Measurements from ENCODE around the gene SLCO4A1. TPM values are rescaled to one million over a fixed set of nuclear protein-coding genes. Genes with fewer than 3 reads are reported as not detected.

SLCO4A1 gene
- total and polyA plus RNA-seq, 2 experiments from 2014 or later = 0.15 to 1.0 TPM

DNA sequence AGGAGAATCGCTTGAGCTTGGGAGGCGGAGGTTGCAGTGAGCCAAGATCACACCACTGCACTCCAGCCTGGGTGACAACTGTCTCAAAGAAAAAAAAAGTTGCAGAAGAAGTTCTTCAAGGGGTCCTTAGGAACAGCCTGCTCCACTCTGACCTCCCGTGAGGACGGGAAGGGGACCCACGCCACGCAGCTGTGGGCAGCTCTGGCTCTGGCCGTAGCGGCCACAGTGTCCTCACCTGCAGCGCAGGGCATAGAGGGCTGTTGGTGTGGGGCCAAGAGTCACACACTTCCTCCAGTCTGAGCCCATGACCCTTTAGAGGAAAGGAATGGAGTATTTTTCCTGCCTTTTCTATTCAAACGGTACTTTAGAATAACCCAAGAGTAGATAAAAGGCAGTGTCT, 71.7 kb downstream of the SLCO4A1 start:
- H3K4me3 ChIP-seq = no peak overlapping the region
- peaks cover 47% of the 10 kb centered on the region for H3K27me3 ChIP-seq
- H3K36me3 ChIP-seq = no peaks in the 10 kb centered on the region
- H3K4me1 ChIP-seq (ENCODE audit: low read depth) = no peaks in the 10 kb centered on the region
- no peak for DNase-seq (ENCODE audit: low read depth in 1 of 2, low spot score in 1 of 2)
- H3K9me3 ChIP-seq (ENCODE audit: low read depth) = no peaks in the 10 kb centered on the region
- TF ChIP-seq, protein P1, sequence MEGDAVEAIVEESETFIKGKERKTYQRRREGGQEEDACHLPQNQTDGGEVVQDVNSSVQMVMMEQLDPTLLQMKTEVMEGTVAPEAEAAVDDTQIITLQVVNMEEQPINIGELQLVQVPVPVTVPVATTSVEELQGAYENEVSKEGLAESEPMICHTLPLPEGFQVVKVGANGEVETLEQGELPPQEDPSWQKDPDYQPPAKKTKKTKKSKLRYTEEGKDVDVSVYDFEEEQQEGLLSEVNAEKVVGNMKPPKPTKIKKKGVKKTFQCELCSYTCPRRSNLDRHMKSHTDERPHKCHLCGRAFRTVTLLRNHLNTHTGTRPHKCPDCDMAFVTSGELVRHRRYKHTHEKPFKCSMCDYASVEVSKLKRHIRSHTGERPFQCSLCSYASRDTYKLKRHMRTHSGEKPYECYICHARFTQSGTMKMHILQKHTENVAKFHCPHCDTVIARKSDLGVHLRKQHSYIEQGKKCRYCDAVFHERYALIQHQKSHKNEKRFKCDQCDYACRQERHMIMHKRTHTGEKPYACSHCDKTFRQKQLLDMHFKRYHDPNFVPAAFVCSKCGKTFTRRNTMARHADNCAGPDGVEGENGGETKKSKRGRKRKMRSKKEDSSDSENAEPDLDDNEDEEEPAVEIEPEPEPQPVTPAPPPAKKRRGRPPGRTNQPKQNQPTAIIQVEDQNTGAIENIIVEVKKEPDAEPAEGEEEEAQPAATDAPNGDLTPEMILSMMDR (IDR thresholded peaks at IDR 0.05; ENCODE audit: low read depth, low read length) = no peak
- H3K27ac ChIP-seq = no peak overlapping the region

DNA sequence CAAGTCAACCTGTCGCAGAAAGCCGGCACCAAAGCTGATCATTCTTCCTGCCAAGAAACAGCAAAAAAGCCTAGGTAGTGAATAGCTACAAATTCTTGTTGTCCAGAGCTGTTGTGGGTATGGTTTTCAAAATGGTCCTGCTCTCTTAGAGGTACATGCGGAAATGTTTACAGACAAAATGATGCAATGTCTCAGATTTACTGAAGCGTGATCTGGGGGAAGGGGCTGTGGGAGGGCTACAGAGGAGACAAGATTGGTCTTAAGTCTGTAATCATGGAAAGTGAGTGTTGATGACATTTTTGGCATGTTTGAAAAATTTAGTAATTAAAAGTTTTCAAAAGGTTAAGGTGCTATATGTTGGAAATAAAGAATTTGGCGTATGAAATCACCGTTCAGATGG, 72.5 kb downstream of the SLCO4A1 start:
- Histone ChIP-seq H3K27ac (no peak overlapping the region), H3K4me1 (ENCODE audit: low read depth) (no peaks in the 10 kb centered on the region), H3K27me3 (peaks cover 39% of the 10 kb centered on the region), H3K36me3 (no peaks in the 10 kb centered on the region), H3K4me3 (no peak overlapping the region), H3K9me3 (ENCODE audit: low read depth) (no peaks in the 10 kb centered on the region)
- DNase-seq (ENCODE audit: low read depth in 1 of 2, low spot score in 1 of 2) = no peak
- TF ChIP-seq, protein P1 (IDR thresholded peaks at IDR 0.05; ENCODE audit: low read depth, low read length) = no peak

GRCh38 chr20:62715201-62715600, 72.9 kb downstream of the SLCO4A1 start:
- H3K27ac ChIP-seq = no peak overlapping the region

DNA sequence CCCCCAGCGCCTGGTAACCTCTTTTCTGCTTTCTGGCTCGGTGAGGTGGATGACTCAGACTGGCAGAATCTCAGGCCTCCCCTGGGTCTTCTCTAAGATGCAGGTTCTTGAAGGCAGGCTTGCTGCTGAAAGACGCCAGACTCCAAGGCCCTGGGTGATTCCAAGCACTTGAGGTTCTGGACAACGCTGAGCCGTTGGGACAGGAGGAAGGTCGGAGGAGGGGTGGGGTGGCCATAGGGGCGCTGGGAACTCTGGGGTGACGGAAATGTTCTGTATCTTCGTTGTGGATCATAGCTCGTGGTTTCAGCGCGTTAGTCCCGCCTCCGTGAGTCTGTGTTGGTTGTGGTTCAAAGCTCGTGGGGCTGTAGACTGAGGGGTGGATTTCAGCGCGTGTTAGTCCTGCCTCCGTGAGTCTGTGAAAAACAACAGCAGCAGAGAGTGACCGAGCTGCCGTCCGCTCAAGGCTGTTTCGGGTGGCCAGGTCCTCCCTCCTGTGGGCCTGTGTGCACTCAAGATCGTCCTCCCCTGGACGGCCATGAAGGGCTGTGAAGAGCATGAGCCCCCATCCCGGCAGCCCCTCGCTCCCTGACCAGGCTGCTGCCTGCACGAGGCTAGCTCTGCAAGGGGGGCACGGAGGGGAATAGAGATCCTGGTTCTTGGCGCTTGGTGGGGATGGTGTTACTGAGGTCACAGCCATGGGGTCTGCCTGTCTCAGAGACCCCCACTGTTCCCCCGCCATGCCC, 74.1 kb downstream of the SLCO4A1 start:
- TF ChIP-seq, protein P1 (IDR thresholded peaks at IDR 0.05; ENCODE audit: low read depth, low read length) = no peak
- H3K4me1 ChIP-seq (ENCODE audit: low read depth) = no peaks in the 10 kb centered on the region
- no peak for DNase-seq (ENCODE audit: low read depth in 1 of 2, low spot score in 1 of 2)
- H3K4me3 ChIP-seq = no peak overlapping the region
- no peaks in the 10 kb centered on the region for H3K36me3 ChIP-seq
- no peaks in the 10 kb centered on the region for H3K9me3 ChIP-seq (ENCODE audit: low read depth)
- H3K27ac ChIP-seq = no peak overlapping the region
- H3K27me3 ChIP-seq = peaks cover 24% of the 10 kb centered on the region

More at GRCh38 chr20:62715201-62715600, 72.9 kb downstream of the SLCO4A1 start:
- DNase-seq (ENCODE audit: low read depth in 1 of 2, low spot score in 1 of 2) = no peak
- peaks cover 35% of the 10 kb centered on the region for H3K27me3 ChIP-seq
- H3K9me3 ChIP-seq (ENCODE audit: low read depth) = no peaks in the 10 kb centered on the region
- no peaks in the 10 kb centered on the region for H3K4me1 ChIP-seq (ENCODE audit: low read depth)
- TF ChIP-seq, protein P1 (IDR thresholded peaks at IDR 0.05; ENCODE audit: low read depth, low read length) = no peak
- H3K4me3 ChIP-seq = no peak overlapping the region
- H3K36me3 ChIP-seq = no peaks in the 10 kb centered on the region

- DNase-seq (ENCODE audit: low read depth in 1 of 2, low spot score in 1 of 2) = no peak
- Histone ChIP-seq H3K9me3 (ENCODE audit: low read depth) (no peaks in the 10 kb centered on the region), H3K27me3 (peaks cover 20% of the 10 kb centered on the region), H3K4me1 (ENCODE audit: low read depth) (no peaks in the 10 kb centered on the region), H3K4me3 (no peak overlapping the region), H3K27ac (no peak overlapping the region), H3K36me3 (no peaks in the 10 kb centered on the region)
- TF ChIP-seq, protein P1 (IDR thresholded peaks at IDR 0.05; ENCODE audit: low read depth, low read length) = no peak
These were observed 74.6 kb downstream of the SLCO4A1 start for GRCh38 chr20:62716941-62717310.

Measured in cardiac muscle cell (in vitro differentiated cells and primary cell).